Measurements from ENCODE around the gene GPLD1. TPM values are rescaled to one million over a fixed set of nuclear protein-coding genes. Genes with fewer than 3 reads are reported as not detected.
A peak's percentile ranks its signal among the peaks of the same experiment; 100 is the strongest.
"Not testable (repeated sequence)": the region's sequence is repeated elsewhere in the genome, so short reads cannot be mapped to it uniquely, and the experiment has no call there.

The GPLD1 gene
- total RNA-seq, 2 experiments from 2014 or later = 0.59 to 0.66 TPM

DNA sequence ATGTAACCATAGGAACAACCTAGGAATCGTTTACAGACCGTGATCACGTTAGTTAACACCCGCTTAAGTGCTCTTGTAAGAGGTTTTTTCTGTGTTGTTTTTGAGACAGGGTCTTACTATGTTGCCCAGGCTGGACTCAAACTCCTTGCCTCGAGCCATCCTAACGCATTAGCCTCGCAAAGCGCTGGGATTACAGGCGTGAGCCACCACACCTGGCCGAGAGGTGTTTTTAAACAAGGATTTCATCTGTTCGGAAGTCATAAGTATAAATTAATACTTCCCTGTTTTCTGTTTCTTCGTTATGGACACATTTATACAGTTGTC lies 85.9 kb downstream of the GPLD1 start:
- intact Hi-C loops (cut with DNase I, micrococcal nuclease) = no loop called here
- peaks cover 23% of the 10 kb centered on the region for H3K27me3 Mint-ChIP-seq

DNA sequence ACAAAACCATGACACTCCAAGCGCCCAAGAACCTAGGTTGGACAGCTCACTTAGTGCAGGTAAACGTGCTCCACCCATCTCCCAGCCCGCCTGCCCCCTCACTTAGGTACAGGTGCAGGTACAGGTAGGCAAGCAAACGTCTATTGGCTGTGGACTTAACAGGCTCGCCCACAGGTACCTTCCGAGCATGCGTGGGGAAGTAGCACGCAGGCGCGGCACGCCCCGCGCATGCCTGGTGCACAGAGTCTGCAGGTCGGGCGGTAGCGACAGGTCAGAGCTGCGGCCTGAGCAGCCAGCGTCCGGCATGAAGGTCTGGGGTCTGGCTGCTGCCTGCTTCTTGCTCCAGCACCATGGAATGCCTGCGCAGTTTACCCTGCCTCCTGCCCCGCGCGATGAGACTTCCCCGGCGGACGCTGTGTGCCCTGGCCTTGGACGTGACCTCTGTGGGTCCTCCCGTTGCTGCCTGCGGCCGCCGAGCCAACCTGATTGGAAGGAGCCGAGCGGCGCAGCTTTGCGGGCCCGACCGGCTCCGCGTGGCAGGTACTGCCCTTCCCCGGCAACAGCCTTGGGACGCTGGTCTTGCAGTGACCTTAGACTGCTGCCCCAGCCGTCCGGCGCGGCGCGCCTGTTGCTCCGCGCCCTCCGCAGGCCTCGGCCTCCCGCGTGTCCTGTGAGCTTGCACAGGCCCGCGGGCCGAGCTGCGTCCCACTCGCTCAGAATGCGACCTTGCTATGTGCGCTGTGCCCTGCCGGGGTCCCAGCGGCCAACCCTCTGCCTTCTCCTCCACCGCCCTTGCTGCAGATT lies 86.5 kb downstream of the GPLD1 start, which contains the start of gene MRS2:
Gene MRS2, plus strand, starts transcription at position 240 of the 804 bp plus-strand sequence. Its CDS starts 111 bp downstream, at position 351.
- no peak within 1 kb of the TSS for H3K27ac ChIP-seq (ENCODE audit: low read depth in 1 of 2, low read length in 2 of 2)
- POLR2A ChIA-PET = no interaction called here
- Mint-ChIP-seq H3K36me3 (ENCODE audit: low read depth) (peaks cover 24% of the 10 kb centered on the region), H3K4me3 (peak within 1 kb of the TSS; percentile 93), H3K9me3 (no peaks in the 10 kb centered on the region), H3K4me1 (ENCODE audit: low read depth) (peaks cover 36% of the 10 kb centered on the region), H3K27ac (peak within 1 kb of the TSS; percentile 43), H3K27me3 (peaks cover 28% of the 10 kb centered on the region)
- intact Hi-C loops (cut with DNase I, micrococcal nuclease) = no loop called here
- peaks cover 14% of the 10 kb centered on the region for H3K36me3 ChIP-seq (ENCODE audit: insufficient read depth, low read length)
- CTCF ChIA-PET = no interaction called here
- peaks cover 13% of the 10 kb centered on the region for H3K4me1 ChIP-seq (ENCODE audit: insufficient read depth, low read length)
- ATAC-seq (ENCODE audit: poor library complexity) (peak; percentile 95), DNase-seq (peak; percentile 59 to 90 (median 76))
- peaks cover 1 to 7% of the 10 kb centered on the region in 2 experiments for H3K27me3 ChIP-seq (ENCODE audit: control insufficient read depth in 1 of 2, insufficient read depth in 2 of 2, low read length in 2 of 2)
- no peak for TF ChIP-seq CTCF (IDR thresholded peaks at IDR 0.05)
- peak within 1 kb of the TSS; percentile 94 for H3K4me3 ChIP-seq (ENCODE audit: low read length)
- no peaks in the 10 kb centered on the region for H3K9me3 ChIP-seq (ENCODE audit: control insufficient read depth in 1 of 2, insufficient read depth in 1 of 2, low read length in 2 of 2)

More for the DNA sequence above, 85.9 kb downstream of the GPLD1 start:
- peaks cover 0 to 7% of the 10 kb centered on the region in 2 experiments for H3K27me3 ChIP-seq (ENCODE audit: control insufficient read depth in 1 of 2, insufficient read depth in 2 of 2, low read length in 2 of 2)
- no peaks in the 10 kb centered on the region for H3K9me3 ChIP-seq (ENCODE audit: control insufficient read depth in 1 of 2, insufficient read depth in 1 of 2, low read length in 2 of 2)
- H3K9me3 Mint-ChIP-seq = no peaks in the 10 kb centered on the region
- peak overlapping the region; percentile 94 for H3K4me3 ChIP-seq (ENCODE audit: low read length)
- H3K27ac Mint-ChIP-seq = peak overlapping the region; percentile 43
- H3K27ac ChIP-seq (ENCODE audit: low read depth in 1 of 2, low read length in 2 of 2) = no peak overlapping the region
- TF ChIP-seq CTCF (IDR thresholded peaks at IDR 0.05) = no peak
- ChIA-PET CTCF (no interaction called here), POLR2A (no interaction called here)
- H3K36me3 ChIP-seq (ENCODE audit: insufficient read depth, low read length) = peaks cover 19% of the 10 kb centered on the region
- peak overlapping the region; percentile 93 for H3K4me3 Mint-ChIP-seq
- H3K4me1 Mint-ChIP-seq (ENCODE audit: low read depth) = peaks cover 36% of the 10 kb centered on the region
- no peak for ATAC-seq (ENCODE audit: poor library complexity)
- H3K36me3 Mint-ChIP-seq (ENCODE audit: low read depth) = peaks cover 30% of the 10 kb centered on the region
- no peak for DNase-seq
- H3K4me1 ChIP-seq (ENCODE audit: insufficient read depth, low read length) = peaks cover 13% of the 10 kb centered on the region

DNA sequence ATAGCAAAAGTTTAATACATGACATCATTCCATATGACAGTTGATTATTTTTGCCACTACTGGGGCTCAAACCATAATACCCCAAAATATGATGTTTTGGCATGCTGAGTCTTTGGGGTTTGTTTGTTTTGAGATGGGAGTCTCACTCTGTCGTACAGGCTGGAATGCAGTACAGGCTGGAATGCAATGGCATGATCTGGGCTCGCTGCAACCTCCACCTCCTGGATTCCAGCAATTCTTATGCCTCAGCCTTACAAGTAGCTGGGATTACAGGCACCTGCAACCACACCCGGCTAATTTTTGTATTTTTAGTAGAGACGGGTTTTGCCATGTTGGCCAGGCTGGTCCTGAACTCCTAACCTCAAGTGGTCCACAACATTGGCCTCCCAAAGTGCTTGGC lies 87.9 kb downstream of the GPLD1 start:
- peaks cover 43% of the 10 kb centered on the region for H3K27me3 Mint-ChIP-seq
- H3K27ac Mint-ChIP-seq = no peak overlapping the region
- peaks cover 36% of the 10 kb centered on the region for H3K4me1 Mint-ChIP-seq (ENCODE audit: low read depth)
- intact Hi-C loops (cut with DNase I, micrococcal nuclease) = no loop called here
- no peak for TF ChIP-seq CTCF (IDR thresholded peaks at IDR 0.05)
- ChIA-PET POLR2A (no interaction called here), CTCF (no interaction called here)
- H3K4me3 Mint-ChIP-seq = no peak overlapping the region
- ATAC-seq (ENCODE audit: poor library complexity) (no peak), DNase-seq (no peak)
- no peaks in the 10 kb centered on the region for H3K9me3 Mint-ChIP-seq
- no peak overlapping the region for H3K4me3 ChIP-seq (ENCODE audit: low read length)
- H3K27ac ChIP-seq (ENCODE audit: low read depth in 1 of 2, low read length in 2 of 2) = no peak overlapping the region
- H3K36me3 ChIP-seq (ENCODE audit: insufficient read depth, low read length) = peaks cover 7% of the 10 kb centered on the region
- peaks cover 7 to 10% of the 10 kb centered on the region in 2 experiments for H3K27me3 ChIP-seq (ENCODE audit: control insufficient read depth in 1 of 2, insufficient read depth in 2 of 2, low read length in 2 of 2)
- peaks cover 17% of the 10 kb centered on the region for H3K36me3 Mint-ChIP-seq (ENCODE audit: low read depth)
- H3K4me1 ChIP-seq (ENCODE audit: insufficient read depth, low read length) = peaks cover 13% of the 10 kb centered on the region
- peaks cover 0 to 6% of the 10 kb centered on the region in 2 experiments for H3K9me3 ChIP-seq (ENCODE audit: control insufficient read depth in 1 of 2, insufficient read depth in 1 of 2, low read length in 2 of 2)

GRCh38 chr6:24400045-24401039 lies 89.0 kb downstream of the GPLD1 start:
- H3K36me3 Mint-ChIP-seq (ENCODE audit: low read depth); POLR2A ChIA-PET; DNase-seq; H3K9me3 ChIP-seq (ENCODE audit: control insufficient read depth in 1 of 2, insufficient read depth in 1 of 2, low read length in 2 of 2); CTCF ChIA-PET; H3K27ac ChIP-seq (ENCODE audit: low read depth in 1 of 2, low read length in 2 of 2); ATAC-seq (ENCODE audit: poor library complexity); H3K27ac Mint-ChIP-seq; H3K36me3 ChIP-seq (ENCODE audit: insufficient read depth, low read length); H3K4me3 ChIP-seq (ENCODE audit: low read length); H3K9me3 Mint-ChIP-seq; intact Hi-C loops (cut with DNase I, micrococcal nuclease): not testable (repeated sequence)
- Mint-ChIP-seq H3K4me1 (ENCODE audit: low read depth) (peaks cover 29% of the 10 kb centered on the region), H3K27me3 (peaks cover 46% of the 10 kb centered on the region), H3K4me3 (peak overlapping the region; percentile 46)
- Histone ChIP-seq H3K27me3 (ENCODE audit: control insufficient read depth in 1 of 2, insufficient read depth in 2 of 2, low read length in 2 of 2) (peaks cover 13 to 15% of the 10 kb centered on the region in 2 experiments), H3K4me1 (ENCODE audit: insufficient read depth, low read length) (peaks cover 13% of the 10 kb centered on the region)

Data from CD4-positive, alpha-beta T cell (primary cell).